Glomerular visceral epithelial cell (primary cell): ENCODE data around the gene AP1S3.
"Not testable (repeated sequence)": the region's sequence is repeated elsewhere in the genome, so short reads cannot be mapped to it uniquely, and the experiment has no call there.

Source experiments
- DNase-seq: peaks from one replicate; pipeline ENCODE4 v3.0.0-alpha.2; 2016; ENCODE audit errors: extremely low spot score

AP1S3 gene

DNA sequence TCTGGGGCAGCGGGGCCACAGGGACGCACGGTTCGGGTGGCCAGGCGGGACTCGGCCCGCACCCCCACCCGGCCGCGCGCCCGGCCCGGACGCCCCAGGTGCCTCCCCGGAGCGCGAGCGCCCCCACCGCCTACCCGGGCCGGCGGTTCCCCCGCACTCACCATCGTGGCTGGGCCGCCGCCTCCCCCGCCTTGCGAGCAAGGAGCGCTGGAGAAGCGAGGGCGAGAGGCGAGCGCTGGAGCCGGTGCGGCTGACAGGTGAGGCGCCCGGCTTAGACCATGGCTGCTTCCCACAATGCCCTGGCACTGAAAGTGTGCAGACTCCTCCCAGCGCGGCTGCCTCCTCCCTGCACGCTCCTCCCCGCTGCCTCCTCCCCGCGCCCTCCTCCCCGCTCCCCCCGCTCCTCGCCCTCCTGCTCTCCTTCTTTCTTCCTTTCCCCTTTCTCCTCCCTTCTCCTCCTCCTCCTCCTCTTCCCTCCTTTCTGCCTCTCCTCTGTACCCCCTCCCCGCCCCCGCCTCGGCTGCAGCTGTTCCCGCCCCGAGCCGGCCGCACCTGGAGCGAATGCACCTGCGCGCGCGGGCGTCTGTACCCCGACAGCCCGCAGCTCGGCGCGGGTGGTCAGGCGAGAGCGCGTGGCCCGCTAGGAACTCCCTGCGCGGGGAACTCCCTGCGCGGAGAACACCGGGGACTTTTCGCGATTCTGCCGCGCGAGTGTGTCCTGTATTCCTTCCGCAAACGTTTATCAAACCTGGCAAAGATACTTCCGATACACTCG, at the start of gene AP1S3:
AP1S3 (minus strand) TSS at position 296 of the 775 bp plus-strand sequence; CDS start at position 164, 132 bp downstream.
- peak; percentile 84 for DNase-seq

DNA sequence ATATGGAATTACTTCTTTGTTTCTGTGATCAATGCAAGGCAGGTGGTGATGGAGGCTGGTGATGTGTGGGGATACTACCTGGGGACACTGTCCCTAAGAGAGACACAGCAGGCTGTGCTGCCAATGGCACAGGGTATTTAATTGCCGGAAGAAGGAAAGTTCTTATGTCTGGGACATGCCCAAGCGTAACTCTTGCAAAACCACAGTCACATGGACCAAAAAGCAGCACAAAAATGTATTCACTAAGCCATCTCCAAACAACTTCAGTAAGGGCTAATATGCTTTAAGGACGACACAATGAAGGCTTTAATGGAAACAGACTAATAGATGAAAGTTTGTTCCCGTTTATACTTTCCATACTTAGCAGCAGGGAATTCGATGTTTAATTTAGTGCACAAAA, 49.7 kb upstream of the AP1S3 start:
- no peak for DNase-seq

DNA sequence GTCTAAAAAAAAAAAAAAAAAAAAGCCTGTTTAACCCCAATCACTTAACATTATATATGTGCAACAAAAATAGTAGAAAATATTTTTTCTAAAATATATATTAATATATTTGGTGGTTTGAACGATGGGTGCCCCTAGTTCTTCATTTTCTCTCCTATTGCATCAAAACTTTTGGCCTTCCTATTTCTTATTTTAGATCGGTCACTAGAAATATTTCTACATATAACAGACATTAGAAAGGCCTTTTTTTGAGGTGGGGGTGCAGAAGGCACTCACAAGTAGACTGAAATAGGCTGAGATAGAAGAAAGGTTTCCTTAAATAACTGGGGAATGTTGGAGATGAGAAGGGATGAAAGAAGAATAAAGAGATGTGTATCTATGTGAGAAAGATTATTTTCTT, 49.3 kb upstream of the AP1S3 start:
- DNase-seq = no peak

GRCh38 chr2:223884399-223884798, 47.0 kb upstream of the AP1S3 start:
- peak; percentile 21 for DNase-seq

- DNase-seq = no peak
Observed at GRCh38 chr2:223882715-223883114, 45.3 kb upstream of the AP1S3 start.

DNA sequence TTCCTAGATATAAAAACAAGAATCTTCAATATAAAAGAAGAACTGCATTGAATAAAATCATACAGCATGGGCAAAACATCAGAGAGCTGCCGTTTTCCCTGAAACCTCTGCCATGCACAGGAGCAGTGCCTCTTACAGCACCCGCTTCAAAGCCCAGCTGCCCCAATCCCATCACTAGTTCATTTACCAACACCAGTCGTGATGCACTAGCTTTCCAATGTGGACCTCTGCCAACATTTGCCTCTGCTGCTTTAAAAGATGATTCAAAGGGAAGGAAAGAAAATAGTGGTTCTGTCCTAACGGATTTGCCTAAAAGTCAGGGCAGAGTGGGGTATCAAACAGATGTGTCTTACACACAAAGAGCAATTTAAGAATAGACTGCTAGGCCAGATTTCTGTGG, 43.4 kb upstream of the AP1S3 start:
- DNase-seq = no peak

DNA sequence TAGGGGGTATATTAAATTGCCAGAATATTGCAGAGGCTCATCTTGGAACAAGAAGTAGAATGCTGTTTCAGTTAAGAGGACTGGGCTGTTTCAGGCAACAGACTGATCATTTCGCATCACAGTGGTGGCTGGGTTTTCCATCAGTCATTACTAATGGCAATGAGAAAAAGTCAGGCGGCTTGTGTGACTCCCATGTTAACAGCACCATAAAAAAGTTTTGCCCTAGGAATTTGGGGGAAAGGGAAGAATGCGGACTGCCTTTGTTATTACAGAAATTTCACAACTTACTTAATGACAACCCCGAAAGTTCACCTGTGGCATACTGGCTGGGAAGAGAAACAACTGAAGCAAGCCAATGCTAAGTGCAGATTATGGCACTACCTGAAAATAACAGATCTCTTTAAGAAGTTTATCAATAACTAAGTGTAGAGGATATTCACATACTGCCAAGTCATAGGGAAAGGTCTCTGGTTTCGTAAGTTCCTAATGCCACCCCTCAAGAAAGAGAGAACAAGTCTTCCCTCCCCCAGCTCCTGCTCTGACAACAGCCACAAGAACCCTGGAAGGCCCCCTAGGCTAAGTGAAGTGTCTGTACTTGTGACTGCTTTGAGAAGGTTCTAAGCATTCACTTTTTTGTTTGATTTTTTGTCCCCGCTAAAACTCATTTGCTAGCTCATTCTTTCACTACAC, 40.5 kb upstream of the AP1S3 start:
- no peak for DNase-seq

DNA sequence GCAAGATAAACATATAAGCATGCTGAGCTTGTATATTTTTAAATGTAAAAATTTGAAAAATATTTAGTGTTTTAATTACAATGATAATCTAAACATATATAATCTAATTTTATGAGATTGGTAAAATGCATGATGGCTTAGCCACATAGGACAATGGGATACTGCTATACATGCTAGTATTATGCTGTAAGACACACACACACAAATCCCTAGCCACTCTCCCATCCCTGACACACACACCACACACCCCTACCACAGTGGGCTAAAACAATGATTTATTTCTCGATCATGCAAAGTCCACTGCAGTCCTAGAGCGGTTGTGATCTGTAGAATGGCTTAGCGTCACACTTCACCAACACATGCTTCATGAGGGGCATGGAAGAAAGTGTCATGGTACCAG, 36.3 kb upstream of the AP1S3 start:
- no peak for DNase-seq

DNA sequence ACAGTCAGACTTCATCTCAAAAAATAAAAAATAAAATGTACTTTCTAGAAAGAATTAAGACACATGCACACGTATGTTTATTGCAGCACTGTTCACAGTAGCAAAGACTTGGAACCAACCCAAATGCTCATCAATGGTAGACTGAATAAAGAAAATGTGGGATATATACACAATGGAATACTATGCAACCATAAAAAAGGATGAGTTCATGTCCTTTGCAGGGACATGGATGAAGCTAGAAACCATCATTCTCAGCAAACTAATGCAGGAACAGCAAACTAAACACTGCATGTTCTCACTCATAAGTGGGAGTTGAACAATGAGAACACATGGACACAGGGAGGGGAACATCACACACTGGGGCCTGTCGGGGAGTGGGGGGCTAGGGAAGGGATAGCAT, 35.4 kb upstream of the AP1S3 start:
- DNase-seq = not testable (repeated sequence)

DNA sequence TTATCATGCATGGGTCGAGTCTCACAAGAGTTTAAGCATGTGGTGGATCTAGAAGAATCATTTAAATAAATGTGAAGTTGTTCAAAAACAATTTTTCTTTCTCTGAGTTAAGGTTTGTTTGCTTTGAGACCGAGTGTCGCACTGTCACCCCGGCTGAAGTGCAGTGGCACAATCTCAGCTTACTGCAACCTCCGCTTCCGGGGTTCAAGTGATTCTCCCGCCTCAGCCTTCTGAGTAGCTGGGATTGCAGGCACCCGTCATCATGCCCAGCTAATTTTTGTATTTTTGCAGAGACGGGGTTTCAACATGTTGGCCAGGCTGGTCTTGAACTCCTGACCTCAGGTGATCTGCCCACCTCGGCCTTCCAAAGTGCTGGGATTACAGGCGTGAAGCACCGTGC, 34.3 kb upstream of the AP1S3 start:
- DNase-seq = not testable (repeated sequence)

- no peak for DNase-seq
Observed at GRCh38 chr2:223870840-223871611, 33.6 kb upstream of the AP1S3 start.

- no peak for DNase-seq
Observed at GRCh38 chr2:223868005-223868404, 30.6 kb upstream of the AP1S3 start.

DNA sequence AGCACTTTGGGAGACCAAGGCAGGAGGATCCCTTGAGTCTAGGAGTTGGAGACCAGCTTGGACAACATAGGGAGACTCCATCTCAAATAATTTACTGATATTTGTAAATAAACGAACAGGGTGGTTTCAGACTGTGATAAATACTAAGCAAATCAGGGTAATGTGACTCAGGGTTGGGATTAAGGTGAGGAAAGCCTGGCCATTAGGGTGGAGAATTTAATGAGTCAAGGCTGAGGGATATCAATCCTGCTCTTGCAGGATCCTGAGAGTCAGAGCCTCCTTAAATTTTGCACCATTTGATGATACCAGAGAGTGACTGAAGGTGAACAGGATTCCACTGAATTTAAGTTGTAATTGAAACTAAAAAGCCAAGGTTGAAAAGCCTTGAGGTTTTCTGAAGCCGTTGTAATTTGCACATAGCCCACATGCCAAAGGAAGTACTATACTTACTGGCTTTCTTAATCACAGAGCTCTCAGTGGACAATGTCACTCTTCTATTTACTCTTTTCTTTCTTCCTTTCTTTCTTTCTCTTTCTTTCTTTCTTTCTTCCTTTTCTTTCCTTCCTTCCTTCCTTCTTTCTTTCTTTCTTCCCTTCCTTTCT, 28.6 kb upstream of the AP1S3 start:
- DNase-seq = no peak

- DNase-seq = no peak
Observed at GRCh38 chr2:223865124-223865523, 27.7 kb upstream of the AP1S3 start.

GRCh38 chr2:223863491-223863890, 26.1 kb upstream of the AP1S3 start:
- no peak for DNase-seq

GRCh38 chr2:223860809-223861738, 23.7 kb upstream of the AP1S3 start:
- DNase-seq = peak; percentile 91

DNA sequence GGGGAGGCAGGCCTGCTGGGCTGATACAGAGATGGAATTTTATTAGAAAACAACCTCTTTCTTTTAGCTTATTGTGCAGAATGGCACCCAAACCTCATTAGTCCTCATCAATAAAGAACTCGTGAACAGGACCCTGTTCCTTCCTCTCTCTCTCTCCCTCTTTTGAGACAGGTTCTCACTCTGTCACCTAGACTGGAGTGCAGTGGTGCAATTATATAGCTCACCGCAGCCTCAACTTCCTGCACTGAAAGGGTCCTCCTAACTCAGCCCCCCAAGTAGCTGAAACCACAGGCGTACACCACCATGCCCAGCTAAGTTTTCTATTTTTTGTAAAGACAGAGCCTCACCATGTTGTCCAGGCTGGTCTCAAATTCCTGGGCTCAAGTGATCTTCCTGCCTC, 21.7 kb upstream of the AP1S3 start:
- DNase-seq = no peak

DNA sequence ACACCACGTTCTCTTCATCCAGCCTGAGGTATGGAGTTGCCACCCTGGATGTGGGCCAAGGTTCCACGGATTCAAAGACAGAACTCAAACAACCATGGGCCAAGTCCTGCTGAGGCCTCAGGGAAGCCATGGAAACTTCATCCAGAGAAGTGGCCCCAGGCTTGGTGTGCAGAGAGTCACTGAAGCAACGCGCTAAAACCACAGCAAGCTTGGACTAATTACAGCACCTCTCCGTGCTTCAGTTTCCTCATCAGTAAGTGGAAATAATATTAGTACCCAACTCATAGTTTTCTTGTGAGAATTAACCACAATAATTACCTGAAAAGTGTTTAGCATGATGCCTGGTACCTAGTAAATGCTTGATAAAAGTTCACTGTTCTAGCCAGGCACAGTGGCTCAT, 19.2 kb upstream of the AP1S3 start:
- peak; percentile 22 for DNase-seq

DNA sequence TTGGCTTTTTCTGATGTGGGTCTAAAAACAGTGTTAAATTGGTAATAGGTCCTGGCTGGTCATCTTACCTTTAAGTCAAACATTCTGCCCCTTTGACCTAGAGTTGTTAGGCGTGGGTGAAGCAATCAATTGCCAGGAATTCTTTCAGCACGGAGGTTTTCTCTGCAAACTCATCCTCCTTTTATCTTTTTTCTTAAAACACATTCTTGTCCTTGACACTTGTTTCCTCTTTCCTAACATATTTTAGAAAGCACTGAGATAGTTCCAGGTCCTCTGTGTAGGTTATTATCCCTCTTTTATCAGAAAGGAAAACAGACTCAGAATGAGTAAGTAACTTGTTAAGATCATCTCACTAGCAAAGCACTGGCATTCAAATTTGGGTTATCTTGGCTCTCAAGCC, 18.6 kb upstream of the AP1S3 start:
- DNase-seq = no peak

GRCh38 chr2:223855426-223855825, 18.0 kb upstream of the AP1S3 start:
- no peak for DNase-seq

- no peak for DNase-seq
Observed at GRCh38 chr2:223854741-223855140, 17.4 kb upstream of the AP1S3 start.
